ENCODE measurements around the gene FASTKD1.
A peak's percentile ranks its signal among the peaks of the same experiment; 100 is the strongest.
"Not testable (repeated sequence)": the region's sequence is repeated elsewhere in the genome, so short reads cannot be mapped to it uniquely, and the experiment has no call there.

Gene FASTKD1

GRCh38 chr2:169584005-169584877, 10.6 kb upstream of the FASTKD1 start, which contains the start of gene PPIG:
PPIG (plus strand) TSS chr2:169584351; CDS start chr2:169604042, 19,691 bp downstream.
- no peak for TF ChIP-seq CTCF (IDR thresholded peaks at IDR 0.05; ENCODE audit: low read depth, low read length, missing control alignments)
- H3K4me3 ChIP-seq (ENCODE audit: low read depth, low read length): peak within 1 kb of the TSS; percentile 92
- DNase-seq: peak; percentile 84
- no peaks in the 10 kb centered on the region for H3K36me3 ChIP-seq (replicated peaks)
- no peaks in the 10 kb centered on the region for H3K27me3 ChIP-seq (replicated peaks)
- H3K27ac ChIP-seq: peak within 1 kb of the TSS; percentile 95
- in situ Hi-C loops (cut with HindIII; ENCODE audit: low pct_ligation_motif_present, low sequenced_read_pairs): no loop called here

GRCh38 chr2:169583518-169583917, 9.9 kb upstream of the FASTKD1 start:
- no peak for TF ChIP-seq CTCF (IDR thresholded peaks at IDR 0.05; ENCODE audit: low read depth, low read length, missing control alignments)
- in situ Hi-C loops (cut with HindIII; ENCODE audit: low pct_ligation_motif_present, low sequenced_read_pairs): no loop called here
- DNase-seq: no peak
- Histone ChIP-seq H3K36me3 (replicated peaks) (no peaks in the 10 kb centered on the region), H3K4me3 (ENCODE audit: low read depth, low read length) (no peak overlapping the region), H3K27ac (peak overlapping the region; percentile 95), H3K27me3 (replicated peaks) (no peaks in the 10 kb centered on the region)

- in situ Hi-C loops (cut with HindIII; ENCODE audit: low pct_ligation_motif_present, low sequenced_read_pairs); H3K4me3 ChIP-seq (ENCODE audit: low read depth, low read length); H3K27me3 ChIP-seq (replicated peaks); H3K27ac ChIP-seq; H3K36me3 ChIP-seq (replicated peaks); DNase-seq: not testable (repeated sequence)
Observed at GRCh38 chr2:169582552-169583266, 9.0 kb upstream of the FASTKD1 start.

- Histone ChIP-seq H3K27me3 (replicated peaks) (no peaks in the 10 kb centered on the region), H3K4me3 (ENCODE audit: low read depth, low read length) (no peak overlapping the region), H3K36me3 (replicated peaks) (no peaks in the 10 kb centered on the region), H3K27ac (no peak overlapping the region)
- DNase-seq: no peak
- in situ Hi-C loops (cut with HindIII; ENCODE audit: low pct_ligation_motif_present, low sequenced_read_pairs): no loop called here
- no peak for TF ChIP-seq CTCF (IDR thresholded peaks at IDR 0.05; ENCODE audit: low read depth, low read length, missing control alignments)
Observed at GRCh38 chr2:169579044-169579443, 5.4 kb upstream of the FASTKD1 start.

GRCh38 chr2:169575264-169575663, 1.6 kb upstream of the FASTKD1 start:
- H3K27ac ChIP-seq; DNase-seq; H3K4me3 ChIP-seq (ENCODE audit: low read depth, low read length); in situ Hi-C loops (cut with HindIII; ENCODE audit: low pct_ligation_motif_present, low sequenced_read_pairs); H3K36me3 ChIP-seq (replicated peaks); H3K27me3 ChIP-seq (replicated peaks): not testable (repeated sequence)

- H3K27ac ChIP-seq; H3K36me3 ChIP-seq (replicated peaks); in situ Hi-C loops (cut with HindIII; ENCODE audit: low pct_ligation_motif_present, low sequenced_read_pairs); H3K27me3 ChIP-seq (replicated peaks); DNase-seq; H3K4me3 ChIP-seq (ENCODE audit: low read depth, low read length): not testable (repeated sequence)
Observed at GRCh38 chr2:169574539-169574938, 874 bp upstream of the FASTKD1 start.

GRCh38 chr2:169573974-169574299, 272 bp upstream of the FASTKD1 start:
- no peak for TF ChIP-seq CTCF (IDR thresholded peaks at IDR 0.05; ENCODE audit: low read depth, low read length, missing control alignments)
- no peaks in the 10 kb centered on the region for H3K36me3 ChIP-seq (replicated peaks)
- no peak for DNase-seq
- peak overlapping the region; percentile 87 for H3K4me3 ChIP-seq (ENCODE audit: low read depth, low read length)
- in situ Hi-C loops (cut with HindIII; ENCODE audit: low pct_ligation_motif_present, low sequenced_read_pairs): no loop called here
- no peak overlapping the region for H3K27ac ChIP-seq
- no peaks in the 10 kb centered on the region for H3K27me3 ChIP-seq (replicated peaks)

Data from brain microvascular endothelial cell (primary cell).